NCI-H345 treated with DMSO at 0.1 percent for 48 hours (cell line): ENCODE results near the gene CALML3.

Source experiments
- DNase-seq: peaks from one replicate; lab custom pipeline; 2025; ENCODE audit not compliant: unreplicated experiment; lab: John Stamatoyannopoulos, UW

The CALML3 gene

DNA sequence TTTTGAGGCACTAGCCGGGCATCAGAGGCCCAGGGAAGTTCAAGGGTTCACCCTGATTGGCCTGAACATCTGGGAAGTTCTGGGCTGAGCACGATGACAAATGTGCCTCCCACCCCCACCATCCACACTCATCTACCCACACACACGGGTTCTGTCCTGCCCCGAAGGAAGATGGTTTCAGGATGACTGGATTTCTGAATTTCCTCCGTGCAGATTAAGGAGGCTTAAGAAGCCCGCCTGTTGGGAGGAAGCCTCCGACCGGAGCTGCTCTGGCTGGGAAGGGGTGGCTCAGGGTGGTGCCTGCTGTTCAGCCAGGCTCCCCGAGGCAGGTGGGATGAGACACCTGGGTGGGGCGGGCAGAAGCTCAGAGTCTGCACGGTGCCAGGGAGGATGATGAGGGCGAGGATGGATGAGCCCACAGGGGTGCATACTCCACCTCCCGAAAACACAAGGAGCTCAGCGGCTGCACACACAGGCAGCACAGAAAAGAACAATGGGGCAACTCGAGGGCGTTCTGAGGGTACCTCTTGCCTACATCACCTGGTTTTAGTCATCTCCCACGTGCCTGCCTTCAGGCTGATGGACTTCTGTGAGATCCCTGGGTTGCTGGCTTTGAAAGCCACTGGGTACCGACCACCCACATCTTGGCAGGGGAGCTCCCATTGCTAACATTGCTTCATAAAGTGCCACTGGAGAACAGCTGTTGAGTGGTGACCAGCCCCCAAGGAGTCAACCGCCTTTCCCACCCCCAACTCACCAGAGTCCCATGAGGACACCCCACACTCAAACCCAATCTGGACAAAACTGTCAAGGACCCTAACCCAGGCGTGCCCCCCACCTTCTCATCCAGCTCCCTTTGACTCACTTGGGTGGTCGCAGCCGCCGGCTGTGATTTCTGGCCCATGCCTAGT lies 41.2 kb downstream of the CALML3 start:
- no peak for DNase-seq

DNA sequence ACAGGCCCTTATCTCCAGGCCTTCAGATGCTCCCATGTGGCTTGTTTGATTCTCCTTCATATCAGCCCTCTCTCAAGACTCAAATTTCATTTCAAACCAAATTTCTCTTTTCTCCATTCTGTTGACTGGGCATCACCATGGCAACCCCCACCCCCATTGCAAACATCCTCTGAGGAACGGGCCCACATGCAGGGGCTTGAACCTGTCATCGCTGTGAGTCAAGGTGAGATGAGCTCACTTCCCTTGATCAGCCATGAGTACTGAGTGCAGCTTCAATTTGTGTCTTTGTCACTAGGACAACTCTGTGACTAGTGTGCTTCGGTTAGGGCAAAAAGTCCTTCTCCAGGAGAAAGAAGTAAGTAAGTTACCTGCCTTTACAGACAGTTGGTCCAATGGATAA lies 41.9 kb downstream of the CALML3 start:
- no peak for DNase-seq

DNA sequence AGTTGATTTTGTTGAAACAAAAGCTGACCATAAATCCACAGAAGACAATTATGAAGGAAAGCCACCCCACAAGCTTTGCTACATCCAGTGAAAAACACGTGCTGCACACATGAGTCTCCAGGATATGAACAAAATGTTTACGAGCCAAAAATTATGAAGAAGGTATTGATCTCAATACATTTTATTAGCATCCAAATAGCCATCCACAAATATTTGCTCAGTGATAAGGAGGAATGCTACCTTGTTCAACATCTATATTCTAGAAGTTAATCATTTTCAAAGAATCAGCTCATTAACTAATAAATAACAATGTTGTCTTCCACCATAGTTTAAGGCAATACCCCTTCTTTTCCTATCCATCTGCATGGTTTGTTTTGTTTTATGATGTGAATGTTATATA lies 42.7 kb downstream of the CALML3 start:
- no peak for DNase-seq

DNA sequence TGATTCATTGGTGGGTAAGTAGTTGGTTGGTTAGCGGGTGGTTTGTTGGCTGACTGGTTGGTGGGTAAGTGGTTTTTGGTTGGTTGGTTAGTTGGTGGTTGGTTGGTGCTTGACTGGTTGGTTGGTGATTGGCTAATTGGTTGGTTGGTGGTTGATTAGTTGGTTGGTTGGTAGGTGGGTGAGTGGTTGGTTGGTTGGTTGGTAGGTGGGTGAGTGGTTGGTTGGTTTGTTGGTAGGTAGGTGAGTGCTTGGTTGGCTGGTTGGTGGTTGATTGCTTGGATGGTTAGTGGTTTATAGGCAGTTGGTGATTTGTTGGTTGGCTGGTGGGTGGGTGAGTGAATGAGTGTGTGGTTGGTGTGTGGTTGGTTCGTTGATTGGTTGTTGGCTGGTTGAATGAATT lies 44.2 kb downstream of the CALML3 start:
- no peak for DNase-seq

DNA sequence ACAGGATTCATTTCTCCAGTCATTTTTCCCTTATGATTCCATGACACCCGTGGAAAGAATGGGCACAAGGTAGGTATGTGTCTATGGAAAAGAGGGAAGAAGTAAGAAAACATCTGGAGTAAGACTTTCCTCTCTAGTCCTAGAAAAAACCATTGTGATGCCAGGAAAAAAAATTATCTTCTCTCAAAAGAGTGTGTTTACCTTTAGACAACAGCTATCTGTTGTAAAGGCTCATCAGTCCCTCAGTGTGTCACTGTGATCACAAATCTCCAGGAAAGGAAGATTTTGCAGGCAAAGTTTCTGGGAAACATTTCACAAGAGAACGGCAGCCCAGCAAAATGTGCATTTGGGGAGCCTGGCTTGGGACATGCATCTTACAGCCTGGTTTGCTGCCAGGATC lies 44.8 kb downstream of the CALML3 start:
- no peak for DNase-seq

DNA sequence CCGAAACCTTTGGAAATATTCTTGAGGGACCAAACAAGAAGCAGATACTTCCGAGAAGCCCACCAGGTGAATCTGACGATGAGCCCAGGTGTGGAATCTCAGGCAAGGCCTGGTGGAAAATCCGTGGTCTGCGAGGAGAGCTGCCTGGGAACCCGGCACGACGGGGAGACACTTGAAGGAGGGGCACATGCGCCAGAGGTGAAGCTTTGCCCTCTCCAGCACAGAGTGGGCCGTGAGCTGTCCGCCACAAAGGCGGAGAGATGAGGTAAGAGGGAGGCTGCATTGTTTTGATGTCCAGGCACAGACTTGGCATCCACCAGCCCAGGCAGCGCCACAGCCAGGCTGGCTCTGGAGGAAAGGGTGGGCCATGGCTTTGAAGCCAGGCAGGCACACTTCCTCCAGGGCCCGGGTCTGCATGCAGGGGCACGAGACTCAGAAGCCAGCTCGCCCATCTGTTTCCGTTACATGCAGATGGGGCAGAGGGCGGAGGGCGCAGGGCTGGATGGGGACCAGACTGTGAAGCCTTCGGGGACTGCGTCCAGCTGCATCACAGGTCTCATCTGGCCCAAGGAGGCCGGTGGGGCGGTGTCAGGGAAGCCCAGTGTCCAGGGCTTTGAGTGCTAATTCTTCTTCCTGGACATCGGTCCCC lies 45.4 kb downstream of the CALML3 start:
- no peak for DNase-seq

DNA sequence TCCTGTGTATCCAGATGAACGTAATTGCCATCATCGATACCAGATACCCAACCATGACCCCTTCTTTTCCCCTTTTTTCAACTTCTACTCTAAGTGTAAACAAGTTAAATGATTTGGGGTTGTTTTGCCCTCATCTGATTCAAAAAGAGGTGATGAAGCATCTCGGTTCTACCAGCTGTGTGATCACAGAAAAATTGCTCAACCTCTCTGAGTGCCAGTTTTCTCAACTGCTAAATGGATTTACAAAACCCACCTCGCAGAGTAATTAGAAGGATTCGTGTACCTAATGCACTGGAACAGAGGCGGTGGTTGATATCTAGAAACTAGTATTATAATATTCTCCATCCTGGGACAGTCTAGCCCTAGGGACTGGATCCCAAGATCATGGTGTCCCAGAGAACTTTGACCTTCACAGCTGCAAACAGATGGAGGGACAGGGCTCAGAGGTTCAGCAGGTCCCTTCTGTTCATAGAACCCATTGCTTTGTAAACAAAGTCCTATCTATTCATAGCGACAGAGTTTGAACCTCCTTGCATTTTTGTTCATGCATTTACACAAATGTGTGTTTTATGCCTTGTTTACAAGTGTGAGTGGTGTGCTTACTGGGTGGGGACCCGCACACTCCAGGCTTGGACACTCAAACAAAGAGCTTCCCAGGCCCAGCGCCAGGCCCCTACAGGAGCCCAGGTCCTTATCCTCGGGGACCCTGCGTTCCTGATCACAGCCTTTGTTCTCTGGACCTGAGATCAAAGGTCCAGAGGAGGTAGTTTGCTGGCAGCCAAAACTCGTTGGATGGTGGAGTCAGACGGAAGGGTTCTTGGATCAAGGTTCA lies 46.4 kb downstream of the CALML3 start:
- DNase-seq, result no peak

DNA sequence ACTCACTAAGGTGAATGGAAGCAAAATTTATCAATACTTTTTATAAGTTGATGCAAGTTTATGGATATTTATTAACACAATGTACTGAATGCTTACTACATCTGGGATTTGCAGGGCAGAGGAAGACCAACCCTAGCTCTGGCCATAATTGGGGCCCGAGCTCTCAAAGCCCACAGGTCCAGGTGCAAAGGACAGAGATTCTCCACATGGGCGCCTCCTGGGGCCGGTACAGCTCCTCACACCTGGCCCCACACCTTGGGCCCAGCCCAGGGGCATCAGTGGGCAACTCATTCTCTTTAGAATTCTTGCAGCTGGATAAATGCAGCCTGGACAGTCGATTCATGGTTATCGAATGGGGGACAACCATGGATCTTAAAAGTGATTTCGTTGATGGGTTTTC lies 47.1 kb downstream of the CALML3 start:
- no peak for DNase-seq

DNA sequence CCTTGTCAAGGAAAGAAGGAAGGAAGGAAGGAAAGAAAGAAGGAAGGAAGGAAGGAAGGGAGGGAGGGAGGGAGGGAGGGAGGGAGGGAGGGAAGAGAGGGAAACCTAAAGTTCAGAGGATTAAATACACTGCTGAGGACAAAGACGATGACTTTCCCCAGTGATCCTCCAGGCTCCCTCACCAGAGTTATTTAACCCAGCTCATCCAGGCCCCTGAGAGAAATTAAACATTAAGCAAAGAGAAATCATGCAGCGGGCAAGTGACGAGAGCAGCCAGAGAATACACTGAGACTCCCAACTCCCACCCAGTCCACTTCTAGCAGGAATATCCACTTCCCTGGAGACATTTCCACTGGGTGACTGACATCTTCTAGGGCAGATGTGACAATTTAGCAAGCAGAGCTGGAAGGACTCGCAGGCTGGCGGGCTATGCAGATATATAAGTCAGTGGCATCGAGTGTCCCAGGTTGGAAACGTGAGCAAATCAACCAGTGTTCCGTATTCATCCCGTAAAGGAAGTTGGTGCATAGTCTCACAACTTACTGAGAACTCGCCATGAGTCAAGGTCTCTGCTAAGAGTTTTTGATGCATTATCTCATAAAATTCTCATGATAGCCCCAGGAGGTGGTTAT lies 48.7 kb downstream of the CALML3 start:
- no peak for DNase-seq

DNA sequence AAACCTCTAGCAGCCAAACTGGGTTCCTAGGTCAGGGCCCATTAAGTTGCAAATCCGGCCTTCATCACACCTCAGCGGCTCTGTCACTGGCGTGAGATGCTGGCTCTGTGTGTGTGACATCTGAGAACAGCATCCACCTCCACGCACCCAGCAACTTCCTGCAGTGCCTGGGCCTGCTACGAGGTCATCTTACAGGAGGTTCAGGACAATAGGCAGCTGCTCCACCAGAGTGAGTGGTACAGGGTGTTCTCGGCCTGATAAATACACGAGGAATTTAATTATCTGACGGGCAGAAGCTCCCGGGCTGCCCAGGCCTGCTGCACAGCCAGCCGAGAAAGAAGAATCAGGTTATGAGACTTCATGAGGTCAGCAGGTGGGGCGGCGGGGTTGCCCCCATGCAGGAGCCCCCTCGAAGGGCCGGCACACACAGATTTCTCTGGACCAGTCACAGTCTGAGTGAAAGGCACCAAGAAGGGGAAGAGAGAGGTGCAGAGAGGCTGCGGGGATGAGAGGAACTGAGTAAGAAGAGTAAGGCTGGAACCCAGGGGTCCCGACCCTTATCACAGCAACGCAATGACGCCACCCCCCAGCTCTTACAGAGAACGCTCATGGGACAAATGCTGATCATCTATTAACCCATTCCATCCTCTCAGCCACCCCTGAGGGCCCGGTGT lies 49.3 kb downstream of the CALML3 start:
- DNase-seq, result no peak

DNA sequence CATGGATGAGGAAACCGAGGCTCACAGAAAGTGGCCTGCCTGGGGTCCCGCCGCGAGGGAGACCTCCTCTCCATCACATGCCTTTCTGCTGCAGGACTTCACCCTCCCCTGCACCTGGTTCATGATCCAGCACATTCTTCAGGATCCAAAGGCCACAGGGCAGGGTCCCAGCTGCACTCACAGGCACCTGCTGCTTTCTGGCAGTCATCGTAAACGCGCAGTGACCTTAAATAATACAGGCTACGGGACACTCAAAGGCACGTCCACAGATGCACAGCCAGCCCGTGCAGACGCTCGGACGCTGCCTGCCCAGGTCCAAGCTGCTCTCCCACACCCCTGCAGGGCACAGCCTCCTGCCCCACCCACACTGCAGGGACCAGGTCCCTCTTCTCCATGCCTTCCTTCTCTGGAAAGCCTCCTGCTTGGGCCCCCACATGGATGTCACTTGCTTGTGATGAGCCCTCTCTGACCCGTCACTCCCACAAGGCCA lies 49.9 kb downstream of the CALML3 start:
- no peak for DNase-seq

DNA sequence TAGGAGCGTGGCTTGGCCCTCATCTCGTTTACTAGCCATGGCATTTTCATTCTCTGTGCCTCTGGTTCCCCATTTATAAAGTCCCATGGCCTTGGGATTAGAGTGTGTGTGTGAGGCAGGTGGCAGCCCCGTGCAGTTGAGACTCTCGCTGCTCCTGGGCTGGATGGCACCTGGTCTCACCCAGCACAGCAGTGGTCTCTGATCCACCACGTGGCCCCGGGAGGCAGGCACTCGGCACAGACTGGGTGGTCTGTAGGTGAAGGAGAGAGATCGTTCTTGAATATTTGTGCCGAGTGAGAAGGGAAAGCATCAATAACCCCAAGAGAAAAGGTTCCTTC lies 50.4 kb downstream of the CALML3 start:
- no peak for DNase-seq

DNA sequence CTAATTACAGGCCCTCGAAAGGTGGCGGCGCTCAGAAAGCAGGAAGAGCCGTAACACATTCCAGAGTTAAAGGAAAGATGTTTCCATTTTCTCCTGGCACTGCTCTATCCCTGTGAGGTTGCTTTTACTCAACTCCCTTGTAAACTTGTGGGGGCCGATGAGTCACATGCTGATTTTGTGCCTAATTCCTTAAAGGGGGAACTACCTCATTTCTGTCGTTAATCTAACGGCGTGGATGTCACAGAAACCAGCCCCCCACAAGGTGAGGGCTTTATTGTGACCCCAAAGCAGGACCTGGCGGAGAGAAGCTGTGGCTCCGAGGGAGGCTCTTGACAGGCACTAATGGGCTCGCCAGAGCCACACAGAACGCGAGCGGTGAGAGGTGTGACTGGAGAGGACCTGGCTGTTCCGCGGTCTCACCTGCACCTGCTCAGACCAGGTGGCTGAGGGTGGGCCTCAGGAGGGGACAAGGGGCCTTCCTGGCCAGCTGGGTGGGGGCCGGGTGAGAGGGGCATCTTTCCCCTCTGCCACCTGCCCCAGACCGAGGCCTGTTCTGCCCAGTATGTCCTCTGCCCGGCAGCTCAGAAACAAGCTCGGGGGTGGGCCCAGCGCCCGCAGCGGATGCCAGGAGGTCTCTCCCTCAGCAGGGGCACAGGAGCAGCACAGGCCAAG lies 50.9 kb downstream of the CALML3 start:
- DNase-seq, result no peak

DNA sequence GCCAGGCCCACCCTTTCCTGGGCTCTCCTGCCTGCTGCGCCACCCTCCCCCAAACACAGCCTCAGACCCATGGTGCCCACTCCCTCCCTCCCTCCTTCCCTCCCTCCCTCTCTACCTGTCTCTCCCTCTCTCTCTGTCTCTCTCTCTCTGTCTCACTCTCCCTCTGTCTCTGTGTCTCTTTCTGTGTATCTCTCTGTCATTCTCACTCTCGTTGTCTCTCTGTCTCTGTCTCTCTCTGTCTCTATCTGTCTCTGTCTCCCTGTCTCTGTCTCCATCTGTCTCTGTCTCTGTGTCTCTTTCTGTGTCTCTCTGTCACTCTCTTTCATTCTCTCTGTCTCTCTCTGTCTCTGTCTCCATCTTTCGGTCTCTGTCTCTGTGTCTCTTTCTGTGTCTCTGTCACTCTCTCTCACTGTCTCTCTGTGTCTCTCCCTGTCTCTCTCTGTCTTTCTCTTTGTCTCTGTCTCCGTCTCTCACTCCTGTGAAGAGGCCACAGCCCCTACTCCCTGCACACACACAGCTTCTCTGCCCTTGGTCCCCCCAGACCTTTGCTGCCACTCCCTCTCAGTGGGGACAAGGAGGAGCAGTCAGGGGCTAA lies 51.5 kb downstream of the CALML3 start:
- DNase-seq, result no peak
